ENCODE results near the gene PRPF40A. TPM values are rescaled to one million over a fixed set of nuclear protein-coding genes. Genes with fewer than 3 reads are reported as not detected.

Gene PRPF40A
- total RNA-seq, 6 experiments from 2014 or later = 25.1 to 54.3 (median 40.2) TPM

GRCh38 chr2:152617456-152618192, 99.6 kb downstream of the PRPF40A start:
- peaks cover 0 to 2% (median 0%) of the 10 kb centered on the region in 4 donors for H3K36me3 ChIP-seq
- intact Hi-C loops (cut with DNase I) = no loop called here
- no peaks in the 10 kb centered on the region for H3K9me3 ChIP-seq
- DNase-seq (no peak), ATAC-seq (no peak)
- no peak overlapping the region for H3K27ac ChIP-seq
- 80% methylated on average over 3 of the region's 4 CpGs for WGBS (ENCODE audit: insufficient coverage, low coverage, low lambda C conversion rate, missing lambda C conversion rate)
- H3K4me1 ChIP-seq = no peaks in the 10 kb centered on the region
- TF ChIP-seq POLR2A (IDR thresholded peaks at IDR 0.05) = no peak
- TF ChIP-seq, protein P1, sequence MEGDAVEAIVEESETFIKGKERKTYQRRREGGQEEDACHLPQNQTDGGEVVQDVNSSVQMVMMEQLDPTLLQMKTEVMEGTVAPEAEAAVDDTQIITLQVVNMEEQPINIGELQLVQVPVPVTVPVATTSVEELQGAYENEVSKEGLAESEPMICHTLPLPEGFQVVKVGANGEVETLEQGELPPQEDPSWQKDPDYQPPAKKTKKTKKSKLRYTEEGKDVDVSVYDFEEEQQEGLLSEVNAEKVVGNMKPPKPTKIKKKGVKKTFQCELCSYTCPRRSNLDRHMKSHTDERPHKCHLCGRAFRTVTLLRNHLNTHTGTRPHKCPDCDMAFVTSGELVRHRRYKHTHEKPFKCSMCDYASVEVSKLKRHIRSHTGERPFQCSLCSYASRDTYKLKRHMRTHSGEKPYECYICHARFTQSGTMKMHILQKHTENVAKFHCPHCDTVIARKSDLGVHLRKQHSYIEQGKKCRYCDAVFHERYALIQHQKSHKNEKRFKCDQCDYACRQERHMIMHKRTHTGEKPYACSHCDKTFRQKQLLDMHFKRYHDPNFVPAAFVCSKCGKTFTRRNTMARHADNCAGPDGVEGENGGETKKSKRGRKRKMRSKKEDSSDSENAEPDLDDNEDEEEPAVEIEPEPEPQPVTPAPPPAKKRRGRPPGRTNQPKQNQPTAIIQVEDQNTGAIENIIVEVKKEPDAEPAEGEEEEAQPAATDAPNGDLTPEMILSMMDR (IDR thresholded peaks at IDR 0.05) = no peak
- no peaks in the 10 kb centered on the region for H3K27me3 ChIP-seq
- no peak overlapping the region for H3K4me3 ChIP-seq

DNA sequence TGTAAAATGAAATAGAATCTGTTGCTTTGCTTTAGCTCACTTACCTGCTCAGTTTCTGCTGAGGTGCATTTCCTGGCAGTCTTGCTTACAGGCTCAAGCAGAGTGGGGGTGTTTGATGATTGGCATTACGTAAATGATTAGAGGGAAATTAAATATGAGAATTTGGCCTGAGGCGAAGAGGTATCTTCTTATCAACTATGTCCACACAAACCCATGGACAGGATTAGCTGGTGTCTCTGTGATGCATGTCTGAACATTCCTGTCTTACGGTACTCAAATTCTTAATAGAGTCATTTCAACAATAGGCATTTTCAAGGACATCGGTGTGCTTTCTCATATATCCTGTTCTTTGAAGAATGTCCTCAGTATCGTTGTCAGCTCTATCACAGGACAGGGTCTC, 102.1 kb downstream of the PRPF40A start:
- no peaks in the 10 kb centered on the region for H3K4me1 ChIP-seq
- no peak overlapping the region for H3K27ac ChIP-seq
- intact Hi-C loops (cut with DNase I) = no loop called here
- H3K9me3 ChIP-seq = no peaks in the 10 kb centered on the region
- no peak for TF ChIP-seq POLR2A (IDR thresholded peaks at IDR 0.05)
- TF ChIP-seq, protein P1 (IDR thresholded peaks at IDR 0.05) = no peak
- no peaks in the 10 kb centered on the region for H3K27me3 ChIP-seq
- peaks cover 0 to 2% (median 0%) of the 10 kb centered on the region in 4 donors for H3K36me3 ChIP-seq
- DNase-seq (no peak), ATAC-seq (no peak)
- WGBS (ENCODE audit: insufficient coverage, low coverage, low lambda C conversion rate, missing lambda C conversion rate) = 81% methylated on average over 5 of the region's 5 CpGs
- no peak overlapping the region for H3K4me3 ChIP-seq

DNA sequence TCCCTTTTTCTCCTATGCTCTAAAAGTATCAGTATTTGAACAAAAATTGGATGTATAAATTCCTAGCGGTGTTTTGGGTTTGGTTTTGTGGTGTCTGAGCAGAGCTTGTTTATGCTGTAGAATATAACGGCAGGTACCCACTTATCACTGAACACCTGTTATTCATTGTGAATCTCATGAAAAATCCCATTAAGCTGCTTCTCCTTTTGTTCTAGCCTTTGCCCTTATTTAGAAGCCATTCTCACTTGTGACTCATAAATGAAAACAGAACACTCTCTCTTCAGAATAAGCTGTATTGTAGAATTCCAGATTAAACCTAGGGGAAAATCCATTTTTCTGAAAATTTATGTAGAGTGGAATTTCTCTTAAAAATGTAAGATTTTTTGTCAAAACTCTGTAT, 104.0 kb downstream of the PRPF40A start:
- TF ChIP-seq, protein P1 (IDR thresholded peaks at IDR 0.05) = no peak
- TF ChIP-seq POLR2A (IDR thresholded peaks at IDR 0.05) = no peak

DNA sequence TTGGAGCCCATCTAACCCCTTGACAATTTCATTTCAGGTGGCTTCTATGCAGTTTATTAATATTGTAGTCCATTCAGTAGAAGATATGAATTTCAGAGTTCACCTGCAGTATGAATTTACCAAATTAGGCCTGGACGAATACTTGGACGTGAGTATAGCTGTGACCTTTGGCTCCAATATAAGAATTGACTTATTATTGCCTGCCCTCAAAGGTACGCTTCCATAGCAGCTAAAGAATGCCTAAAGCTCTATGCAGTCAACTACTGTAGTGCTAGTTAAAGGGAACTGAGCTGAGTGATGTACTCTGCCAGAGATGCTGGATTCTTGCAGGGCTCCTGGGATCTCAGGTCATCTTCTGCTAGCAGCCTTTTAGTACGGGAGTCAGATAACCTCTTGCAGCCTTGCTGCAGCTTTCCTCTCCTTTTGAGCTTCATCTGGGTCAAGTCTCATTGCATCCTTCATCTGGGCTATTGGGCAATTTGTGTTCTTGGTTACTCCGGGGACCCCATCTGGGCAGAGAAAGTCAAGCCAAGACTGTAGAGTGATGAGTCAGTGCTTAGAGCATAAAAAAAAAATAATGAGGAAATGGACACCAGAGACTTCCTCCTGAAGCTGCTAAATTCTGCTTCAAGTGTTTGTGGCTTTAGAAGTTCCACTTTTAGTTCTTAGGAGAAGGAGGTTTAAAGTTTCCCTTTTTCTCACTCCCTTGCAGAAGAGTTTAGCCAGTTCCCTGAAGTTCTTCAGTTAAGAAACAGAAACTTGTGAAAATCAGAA, 105.6 kb downstream of the PRPF40A start:
- Histone ChIP-seq H3K27me3 (no peaks in the 10 kb centered on the region), H3K4me3 (no peak overlapping the region), H3K27ac (peak overlapping the region in 1 of 3 donors; percentile 43), H3K36me3 (no peaks in the 10 kb centered on the region), H3K9me3 (no peaks in the 10 kb centered on the region), H3K4me1 (no peaks in the 10 kb centered on the region)
- TF ChIP-seq POLR2A (IDR thresholded peaks at IDR 0.05) = no peak
- TF ChIP-seq, protein P1 (IDR thresholded peaks at IDR 0.05) = no peak
- 60% methylated on average over 5 of the region's 5 CpGs for WGBS (ENCODE audit: insufficient coverage, low coverage, low lambda C conversion rate, missing lambda C conversion rate)
- intact Hi-C loops (cut with DNase I) = no loop called here
- peak; percentile 64 to 79 (median 77) for ATAC-seq
- DNase-seq = no peak

More for the DNA sequence above, 104.0 kb downstream of the PRPF40A start:
- 68% methylated on average over 2 of the region's 2 CpGs for WGBS (ENCODE audit: insufficient coverage, low coverage, low lambda C conversion rate, missing lambda C conversion rate)
- no peak overlapping the region for H3K27ac ChIP-seq
- H3K36me3 ChIP-seq = no peaks in the 10 kb centered on the region
- H3K4me3 ChIP-seq = no peak overlapping the region
- no peaks in the 10 kb centered on the region for H3K9me3 ChIP-seq
- H3K4me1 ChIP-seq = no peaks in the 10 kb centered on the region
- intact Hi-C loops (cut with DNase I) = no loop called here
- no peaks in the 10 kb centered on the region for H3K27me3 ChIP-seq
- DNase-seq = no peak
- ATAC-seq = no peak

All from right lobe of liver (tissue), 6 donors.